Neural progenitor cell (in vitro differentiated cells): ENCODE data around the gene PLIN5. TPM values are rescaled to one million over a fixed set of nuclear protein-coding genes. Genes with fewer than 3 reads are reported as not detected.

Experiments
- DNase-seq: peaks from one replicate; pipeline ENCODE4 v3.0.0-alpha.2; 2016; ENCODE audit warnings: low spot score
- H2AFZ ChIP-seq: fragments of 200-600 bp; sonication (generic); replicated peaks from 2 replicates; pipeline ENCODE4 v1.6.1; 2016; ENCODE audit warnings: antibody characterized with exemption
- H3F3A ChIP-seq: fragments of 200-600 bp; sonication (generic); 2 replicates; pipeline ENCODE4 v1.6.1; 2016; ENCODE audit warnings: antibody characterized with exemption, low read depth
- H3K27ac ChIP-seq: fragments of 200-600 bp; sonication (generic); 2 replicates; pipeline ENCODE4 v1.5.1; 2016; ENCODE audit warnings: mild to moderate bottlenecking
- H3K27me3 ChIP-seq: fragments of 200-600 bp; sonication (generic); 2 replicates; pipeline ENCODE4 v1.6.1; 2016; ENCODE audit warnings: mild to moderate bottlenecking, moderate library complexity
- H3K36me3 ChIP-seq: fragments of 200-600 bp; sonication (generic); 2 replicates; pipeline ENCODE4 v1.5.1; 2016
- H3K4me1 ChIP-seq: fragments of 200-600 bp; sonication (generic); 2 replicates; pipeline ENCODE4 v1.6.1; 2016; ENCODE audit warnings: mixed run types
- H3K4me2 ChIP-seq: fragments of 200-600 bp; sonication (generic); 2 replicates; pipeline ENCODE4 v1.6.1; 2016
- H3K4me3 ChIP-seq: fragments of 200-600 bp; sonication (generic); 2 replicates; pipeline ENCODE4 v1.5.1; 2016
- H3K79me2 ChIP-seq: fragments of 200-600 bp; sonication (generic); 2 replicates; pipeline ENCODE4 v1.6.1; 2016; ENCODE audit warnings: low read depth
- H3K9ac ChIP-seq: fragments of 200-600 bp; sonication (generic); 2 replicates; pipeline ENCODE4 v1.6.1; 2016
- H3K9me3 ChIP-seq: fragments of 200-600 bp; sonication (generic); 2 replicates; pipeline ENCODE4 v1.5.1; 2016; ENCODE audit warnings: low read depth
- H4K20me1 ChIP-seq: fragments of 200-600 bp; sonication (generic); 2 replicates; pipeline ENCODE4 v1.6.1; 2016; ENCODE audit warnings: low read depth
- H3K27ac Mint-ChIP-seq: 3 replicates; pipeline ENCODE4 v1.8.0; 2021; ENCODE audit warnings: mixed read lengths
- H3K27me3 Mint-ChIP-seq: 2 replicates; pipeline ENCODE4 v1.8.0; 2022; ENCODE audit warnings: low read depth, mild to moderate bottlenecking, inconsistent platforms, moderate library complexity, mixed read lengths; ENCODE audit not compliant: insufficient read depth
- H3K36me3 Mint-ChIP-seq: 3 replicates; pipeline ENCODE4 v1.8.0; 2021; ENCODE audit warnings: mixed read lengths
- H3K4me1 Mint-ChIP-seq: 3 replicates; pipeline ENCODE4 v1.8.0; 2021; ENCODE audit warnings: mixed read lengths
- H3K4me3 Mint-ChIP-seq: 3 replicates; pipeline ENCODE4 v1.8.0; 2021; ENCODE audit warnings: mild to moderate bottlenecking, moderate library complexity, mixed read lengths
- H3K9me3 Mint-ChIP-seq: 3 replicates; pipeline ENCODE4 v1.8.0; 2020; ENCODE audit warnings: mixed read lengths
- CTCF ChIP-seq: fragments of 200-600 bp; sonication (generic); IDR thresholded peaks from 2 replicates; pipeline ENCODE4 v1.5.1; 2017; ENCODE audit warnings: antibody characterized with exemption, mild to moderate bottlenecking
- EZH2 ChIP-seq: fragments of 200-600 bp; sonication (generic); IDR thresholded peaks from 2 replicates; pipeline ENCODE4 v1.6.1; 2017; ENCODE audit warnings: antibody characterized with exemption, mild to moderate bottlenecking, moderate library complexity
- EZH2phosphoT487 ChIP-seq: fragments of 200-600 bp; sonication (generic); IDR thresholded peaks from 2 replicates; pipeline ENCODE4 v1.6.1; 2017; ENCODE audit warnings: antibody characterized with exemption
- total RNA-seq: library from RNA; depleted of rRNA; stranded (reverse); fragments of >200 nt; gene quantifications from 2 replicates; pipeline ENCODE4 v1.2.3, GENCODE V29; 2015; ENCODE audit warnings: low replicate concordance

PLIN5 gene
- total RNA-seq, 1 donor from 2014 or later, result 1.2 TPM

- no peak for DNase-seq
- H2AFZ ChIP-seq, result no peak overlapping the region
- H3K4me1 ChIP-seq, result peaks cover 6% of the 10 kb centered on the region
These were observed 18.7 kb downstream of the PLIN5 start for GRCh38 chr19:4516199-4516938.

GRCh38 chr19:4515732-4516131 is 19.3 kb downstream of the PLIN5 start:
- Histone ChIP-seq H3K4me2 (no peak overlapping the region), H3K4me3 (no peak overlapping the region), H3F3A (no peaks in the 10 kb centered on the region), H3K27me3 (peaks cover 26% of the 10 kb centered on the region), H4K20me1 (no peaks in the 10 kb centered on the region), H3K27ac (no peak overlapping the region), H3K79me2 (no peaks in the 10 kb centered on the region), H3K4me1 (peaks cover 6% of the 10 kb centered on the region), H3K9ac (no peak overlapping the region), H3K36me3 (no peaks in the 10 kb centered on the region), H3K9me3 (no peaks in the 10 kb centered on the region), H2AFZ (no peak overlapping the region)
- H3K27me3 Mint-ChIP-seq, result peaks cover 14% of the 10 kb centered on the region
- H3K36me3 Mint-ChIP-seq, result no peaks in the 10 kb centered on the region
- H3K4me1 Mint-ChIP-seq, result peaks cover 3% of the 10 kb centered on the region
- H3K27ac Mint-ChIP-seq, result no peak overlapping the region
- TF ChIP-seq EZH2phosphoT487 (no peak), EZH2 (no peak), CTCF (no peak)
- DNase-seq, result no peak
- H3K9me3 Mint-ChIP-seq, result peaks cover 3% of the 10 kb centered on the region
- H3K4me3 Mint-ChIP-seq, result no peak overlapping the region

More at GRCh38 chr19:4516199-4516938, 18.7 kb downstream of the PLIN5 start:
- no peak overlapping the region for H3K4me3 Mint-ChIP-seq
- H3K36me3 ChIP-seq, result no peaks in the 10 kb centered on the region
- no peak overlapping the region for H3K27ac ChIP-seq
- TF ChIP-seq EZH2, result no peak
- H3K4me3 ChIP-seq, result no peak overlapping the region
- peaks cover 16% of the 10 kb centered on the region for H3K27me3 Mint-ChIP-seq
- no peak overlapping the region for H3K9ac ChIP-seq
- peaks cover 28% of the 10 kb centered on the region for H3K27me3 ChIP-seq
- H3K27ac Mint-ChIP-seq, result no peak overlapping the region
- H4K20me1 ChIP-seq, result no peaks in the 10 kb centered on the region
- no peak overlapping the region for H3K4me2 ChIP-seq
- H3K4me1 Mint-ChIP-seq, result peaks cover 3% of the 10 kb centered on the region
- H3K79me2 ChIP-seq, result no peaks in the 10 kb centered on the region
- H3K9me3 ChIP-seq, result no peaks in the 10 kb centered on the region
- peaks cover 3% of the 10 kb centered on the region for H3K9me3 Mint-ChIP-seq
- no peaks in the 10 kb centered on the region for H3F3A ChIP-seq
- no peaks in the 10 kb centered on the region for H3K36me3 Mint-ChIP-seq

GRCh38 chr19:4513248-4513647 is 21.8 kb downstream of the PLIN5 start:
- Histone ChIP-seq H3K4me2 (no peak overlapping the region), H3K36me3 (no peaks in the 10 kb centered on the region), H4K20me1 (no peaks in the 10 kb centered on the region), H3K79me2 (no peaks in the 10 kb centered on the region), H3K4me3 (no peak overlapping the region), H3K9me3 (no peaks in the 10 kb centered on the region), H3K27me3 (peaks cover 26% of the 10 kb centered on the region), H3F3A (no peaks in the 10 kb centered on the region), H3K27ac (no peak overlapping the region), H2AFZ (no peak overlapping the region), H3K9ac (no peak overlapping the region), H3K4me1 (peaks cover 6% of the 10 kb centered on the region)
- no peak for TF ChIP-seq CTCF
- no peak for TF ChIP-seq EZH2phosphoT487
- no peak for TF ChIP-seq EZH2
- Mint-ChIP-seq H3K36me3 (no peaks in the 10 kb centered on the region), H3K27me3 (peaks cover 12% of the 10 kb centered on the region), H3K4me3 (no peak overlapping the region), H3K27ac (no peak overlapping the region), H3K9me3 (no peaks in the 10 kb centered on the region), H3K4me1 (no peaks in the 10 kb centered on the region)
- DNase-seq, result no peak

- no peak overlapping the region for H3K9ac ChIP-seq
- Mint-ChIP-seq H3K4me1 (no peaks in the 10 kb centered on the region), H3K36me3 (no peaks in the 10 kb centered on the region), H3K4me3 (no peak overlapping the region), H3K9me3 (no peaks in the 10 kb centered on the region), H3K27ac (no peak overlapping the region), H3K27me3 (peaks cover 13% of the 10 kb centered on the region)
- no peak for DNase-seq
- no peaks in the 10 kb centered on the region for H3K9me3 ChIP-seq
- H3K36me3 ChIP-seq, result no peaks in the 10 kb centered on the region
- TF ChIP-seq CTCF (no peak), EZH2phosphoT487 (no peak)
- H3K27me3 ChIP-seq, result peaks cover 26% of the 10 kb centered on the region
- H3K27ac ChIP-seq, result no peak overlapping the region
- H4K20me1 ChIP-seq, result no peaks in the 10 kb centered on the region
- no peaks in the 10 kb centered on the region for H3F3A ChIP-seq
- no peak overlapping the region for H3K4me2 ChIP-seq
- H3K79me2 ChIP-seq, result no peaks in the 10 kb centered on the region
- no peak overlapping the region for H2AFZ ChIP-seq
- peaks cover 6% of the 10 kb centered on the region for H3K4me1 ChIP-seq
- no peak overlapping the region for H3K4me3 ChIP-seq
These were observed 23.0 kb downstream of the PLIN5 start for GRCh38 chr19:4512070-4512469.
